GM19099 (cell line): ENCODE data around the gene CYTH1.

ENCODE experiments used
- POLR2A ChIP-seq: IDR thresholded peaks from 3 replicates; pipeline ENCODE4 v1.6.1; 2011; ENCODE audit warnings: low read depth; ENCODE audit not compliant: insufficient read length; ENCODE audit errors: extremely low read depth

The CYTH1 gene

DNA sequence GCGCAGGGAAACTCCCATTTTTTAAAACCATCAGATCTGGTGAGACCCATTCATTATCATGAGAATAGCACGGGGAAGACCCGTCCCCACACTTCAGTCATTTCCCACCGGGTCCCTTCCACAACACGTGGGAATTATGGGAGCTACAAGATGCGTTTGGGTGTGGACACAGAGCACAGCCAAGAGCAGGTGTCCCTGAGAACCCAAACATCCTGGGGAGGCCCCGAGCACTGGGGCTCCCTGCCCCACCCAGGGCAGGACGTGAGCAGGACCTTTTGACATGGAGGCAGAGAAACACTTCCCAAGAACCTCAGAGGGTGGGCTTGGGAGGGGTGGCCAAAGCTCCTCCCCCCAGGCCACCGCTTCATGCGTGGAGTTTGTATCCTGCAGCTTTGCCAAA is 115.0 kb downstream of the CYTH1 start:
- no peak for TF ChIP-seq POLR2A

DNA sequence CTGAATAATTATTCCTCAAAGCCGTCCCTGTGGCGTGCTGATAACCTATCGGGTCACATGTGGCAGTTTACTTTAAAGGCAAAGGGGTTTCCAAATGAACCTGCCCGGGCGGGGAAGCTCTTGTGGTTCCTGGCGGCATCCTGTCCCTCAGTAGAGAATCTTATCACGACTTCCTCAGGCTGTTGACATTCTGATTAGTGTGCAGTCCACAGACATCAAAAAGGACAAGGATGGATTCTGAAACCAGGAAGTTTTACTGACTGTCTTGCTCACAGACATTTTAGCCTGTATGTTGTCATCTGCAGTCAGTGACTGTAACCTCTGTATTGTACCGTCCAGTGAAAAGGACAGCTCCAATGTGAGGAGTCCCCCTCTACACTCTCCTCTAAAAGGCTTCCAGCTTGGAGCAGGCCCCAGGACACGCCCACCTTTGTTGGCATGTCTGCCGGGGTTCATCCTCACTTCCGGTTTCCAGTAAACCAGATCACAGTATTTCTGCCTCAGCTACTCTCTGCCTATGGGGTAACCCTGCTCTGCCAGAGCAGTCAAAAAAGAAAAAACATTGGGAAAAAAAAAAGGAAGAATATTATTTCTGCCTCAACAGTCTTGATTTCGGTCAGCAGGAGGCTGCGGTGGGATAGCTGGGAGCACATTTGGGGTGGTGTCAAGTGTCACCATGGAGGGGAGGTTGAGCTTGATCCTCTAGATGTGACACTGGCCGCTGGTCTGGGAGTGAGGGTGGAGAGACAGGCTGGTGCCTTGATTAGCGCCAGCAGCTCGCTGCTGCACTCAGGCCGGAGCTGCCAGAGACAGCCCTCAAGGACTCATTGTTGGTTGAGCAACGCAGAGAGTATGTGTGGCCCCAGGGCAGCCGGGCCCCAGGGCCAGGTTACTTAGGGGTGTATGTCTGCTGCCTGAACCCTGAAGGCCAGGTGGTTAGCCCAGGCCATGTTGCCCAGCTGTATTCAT is 115.8 kb downstream of the CYTH1 start:
- no peak for TF ChIP-seq POLR2A

DNA sequence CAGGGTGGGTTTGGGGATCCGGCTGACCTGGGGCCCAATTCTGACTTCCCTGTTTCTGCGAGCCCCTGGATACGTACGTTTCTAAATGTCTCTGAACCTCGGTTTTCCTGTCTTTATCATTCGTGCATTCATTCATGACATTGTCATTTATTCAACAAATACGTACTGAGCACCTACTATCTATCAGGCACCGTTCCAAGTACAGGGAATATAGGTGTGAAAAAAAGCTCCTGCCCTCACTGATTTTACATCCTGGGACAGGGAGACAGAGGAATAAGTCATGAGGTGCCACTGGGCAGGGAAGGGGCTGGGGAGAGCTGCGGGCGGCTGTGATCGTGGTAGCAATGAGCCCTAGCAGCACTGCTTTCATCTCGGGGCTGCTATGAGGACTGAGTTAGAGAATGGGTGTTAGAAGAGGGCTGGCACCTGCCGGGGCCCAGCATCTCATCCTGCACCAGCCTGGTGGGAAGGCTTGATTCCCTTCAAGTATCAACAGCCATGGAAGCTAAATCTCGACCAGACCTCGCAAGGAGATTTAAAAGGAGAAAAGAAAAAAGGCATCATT is 116.6 kb downstream of the CYTH1 start:
- TF ChIP-seq POLR2A, result no peak

DNA sequence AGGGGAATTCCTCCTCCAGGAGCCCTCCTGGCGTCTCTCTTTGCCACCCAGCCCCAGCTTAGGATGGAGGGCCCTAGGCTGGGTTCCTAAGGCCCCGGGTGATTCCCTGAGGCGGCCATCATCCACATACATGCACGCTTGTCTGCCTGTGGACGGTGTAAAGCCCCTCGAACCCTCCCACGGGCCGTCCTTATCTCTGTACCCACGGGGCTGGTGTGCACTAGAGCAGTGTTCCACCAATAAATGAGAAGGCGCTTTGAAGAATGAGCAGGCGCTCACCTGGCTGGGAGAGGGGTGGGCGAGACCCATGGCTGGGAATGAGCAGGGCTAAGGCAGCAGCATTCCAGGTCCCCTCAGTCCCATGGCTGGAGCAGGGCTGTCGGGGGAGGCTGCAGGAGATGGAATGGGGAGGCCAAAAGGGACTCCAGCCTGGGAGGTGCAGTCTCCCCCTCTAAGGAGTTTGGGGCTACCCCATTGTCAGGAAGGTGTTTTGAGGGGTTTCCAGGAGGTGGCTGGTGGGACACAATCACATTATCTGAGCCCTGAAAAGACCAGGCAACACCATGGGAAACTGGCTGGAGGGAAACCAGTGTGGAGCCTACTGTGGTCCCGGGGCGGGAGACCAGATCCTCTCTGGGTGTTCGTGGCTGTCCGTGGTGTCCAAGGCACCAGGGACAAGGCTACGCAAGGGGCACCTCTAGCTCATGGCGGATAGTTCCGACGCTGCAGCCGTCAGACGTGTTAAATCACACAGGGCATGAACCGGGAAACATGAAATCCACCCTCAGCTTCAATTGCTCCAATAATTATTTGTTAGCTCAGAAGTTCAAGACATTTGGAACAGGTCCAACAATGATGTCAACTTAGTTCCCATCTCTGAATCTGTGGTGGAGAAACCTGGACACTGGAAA is 117.3 kb downstream of the CYTH1 start:
- no peak for TF ChIP-seq POLR2A

DNA sequence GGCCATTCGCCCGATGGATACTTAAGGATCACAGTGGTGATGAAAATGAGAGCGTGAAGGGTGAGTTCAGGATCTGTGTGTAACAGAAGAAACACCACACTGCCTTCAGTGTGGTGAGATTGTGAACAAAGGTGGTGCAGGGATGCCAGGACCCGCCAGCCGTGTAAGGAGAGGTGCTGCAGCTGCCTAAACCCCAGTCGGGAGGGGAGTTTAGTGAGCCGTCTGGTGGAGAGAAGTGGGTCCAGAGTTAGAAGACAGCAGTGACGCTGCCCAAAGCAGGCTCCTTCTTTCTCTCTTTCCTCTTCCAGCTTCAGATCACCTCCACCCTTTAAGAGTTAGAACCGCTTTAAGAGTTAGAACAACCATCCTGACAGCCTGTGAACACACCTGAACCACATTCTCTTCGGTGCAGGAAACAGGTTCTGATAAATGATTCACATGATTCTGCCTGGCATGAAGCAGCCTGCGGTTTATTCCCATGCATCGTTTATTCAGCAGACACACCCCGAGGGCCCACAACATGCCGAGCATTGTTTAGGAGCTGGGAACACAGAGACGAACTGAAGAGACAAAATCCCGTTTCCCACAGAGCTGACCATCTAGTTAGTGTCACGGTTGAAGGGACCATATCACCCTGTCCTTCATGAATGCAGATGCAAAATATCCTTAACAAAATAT is 120.8 kb downstream of the CYTH1 start:
- TF ChIP-seq POLR2A, result no peak

DNA sequence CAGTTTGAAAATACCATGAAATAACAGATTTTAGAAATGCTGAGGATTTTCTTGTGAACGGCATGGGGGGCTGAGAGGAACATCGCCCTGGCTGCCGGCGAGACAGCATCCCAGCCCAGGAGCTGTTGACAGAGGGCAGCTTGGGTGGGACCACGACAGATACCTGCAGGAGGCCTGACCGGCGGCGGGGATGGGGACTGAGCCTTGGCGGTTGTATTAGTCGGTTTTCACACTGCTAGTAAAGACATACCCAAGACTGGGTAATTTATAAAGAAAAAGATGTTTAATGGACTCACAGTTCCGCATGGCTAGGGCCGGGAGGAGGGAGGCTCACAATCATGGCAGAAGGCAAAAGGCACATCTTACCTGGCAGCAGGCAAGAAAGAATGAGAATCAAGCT is 122.5 kb downstream of the CYTH1 start:
- no peak for TF ChIP-seq POLR2A

DNA sequence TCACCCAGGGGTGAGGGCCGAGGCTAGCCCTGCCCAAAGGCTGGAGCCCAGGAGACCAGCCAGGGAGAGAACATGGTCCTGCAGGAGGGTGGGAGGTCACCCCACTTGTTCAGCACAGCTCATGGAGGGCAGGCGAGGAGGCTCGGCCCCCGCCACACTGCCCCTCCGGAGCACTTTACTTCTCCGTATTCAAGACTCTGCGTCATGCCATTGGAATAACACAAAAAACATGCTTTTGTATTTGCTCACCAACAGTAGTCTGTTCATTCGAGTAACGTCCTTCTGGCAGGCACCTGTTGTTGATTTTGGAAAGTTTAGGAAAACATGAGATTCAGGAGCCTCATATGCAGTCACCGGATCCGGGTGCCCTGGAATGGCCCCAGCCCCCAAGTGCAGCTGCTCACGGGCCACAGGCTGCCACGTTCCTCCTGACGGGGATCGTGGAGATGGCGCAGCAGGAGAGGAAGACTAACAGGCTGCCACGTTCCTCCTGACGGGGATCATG is 123.7 kb downstream of the CYTH1 start:
- TF ChIP-seq POLR2A, result no peak

DNA sequence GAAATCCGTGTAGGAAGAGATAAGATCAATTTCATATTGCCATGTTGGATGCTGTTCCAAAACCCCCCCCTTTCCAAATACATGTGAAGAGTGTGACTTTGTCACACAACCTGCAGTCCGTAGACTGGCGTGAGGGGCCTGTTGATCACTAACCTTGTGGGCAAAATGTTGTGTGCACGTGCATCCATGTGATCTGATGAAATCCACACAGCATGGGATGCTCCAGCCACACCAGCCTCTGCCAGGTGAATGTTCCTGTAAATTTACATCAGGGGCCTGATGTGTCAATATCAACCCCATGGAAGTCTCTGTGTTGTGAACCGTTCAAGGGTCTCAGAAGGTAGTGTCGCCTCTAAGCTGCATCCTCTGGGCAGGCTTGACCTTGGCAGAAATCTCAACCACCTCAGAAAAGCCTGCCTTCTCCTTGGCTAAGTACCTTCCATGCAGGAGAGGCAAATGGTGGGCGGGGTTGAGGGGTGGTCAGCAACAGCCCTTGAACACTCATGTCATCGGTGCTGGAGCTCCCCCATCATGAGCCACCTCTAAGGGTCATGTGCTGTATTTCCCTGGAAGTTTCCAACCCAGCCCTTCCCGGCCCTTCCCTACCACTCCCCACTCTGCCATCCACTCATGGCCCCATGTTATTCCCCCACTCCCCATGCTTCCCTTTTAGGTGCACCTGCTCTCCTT is 126.7 kb downstream of the CYTH1 start:
- TF ChIP-seq POLR2A, result no peak

DNA sequence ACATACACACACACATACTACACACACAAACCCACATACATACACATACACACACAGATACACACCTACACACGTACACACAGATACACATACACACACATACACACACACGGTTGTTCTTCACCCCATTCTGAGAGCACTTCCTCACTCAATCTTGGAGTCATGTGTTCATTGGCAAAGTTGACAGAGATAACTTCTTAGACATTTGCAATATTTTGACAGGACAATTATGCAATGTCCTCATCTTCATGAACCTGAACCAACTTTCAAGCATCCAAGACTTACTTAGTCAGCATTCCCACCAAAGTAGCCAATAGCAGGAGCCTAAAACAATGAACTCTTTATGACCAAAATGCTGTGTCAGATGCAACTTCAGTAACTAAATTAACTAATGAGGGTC is 127.7 kb downstream of the CYTH1 start:
- no peak for TF ChIP-seq POLR2A

DNA sequence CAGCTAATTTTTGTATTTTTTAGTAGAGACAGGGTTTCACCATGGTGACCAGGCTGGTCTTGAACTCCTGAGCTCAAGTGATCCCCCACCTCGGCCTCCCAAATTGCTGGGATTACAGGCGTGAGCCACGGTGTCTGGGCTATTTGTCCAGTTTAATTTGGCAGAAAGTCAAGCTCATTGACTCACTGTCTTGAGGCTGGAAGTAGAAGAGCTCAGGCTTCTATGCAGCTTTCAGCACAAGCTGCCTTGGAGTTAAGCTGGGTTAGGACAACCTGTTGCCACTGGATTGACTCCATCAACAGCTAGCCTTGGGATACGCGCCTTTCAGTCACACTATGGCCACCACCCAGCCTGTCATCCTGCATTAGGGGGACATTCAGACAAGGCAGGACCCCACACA is 128.7 kb downstream of the CYTH1 start:
- TF ChIP-seq POLR2A, result no peak

DNA sequence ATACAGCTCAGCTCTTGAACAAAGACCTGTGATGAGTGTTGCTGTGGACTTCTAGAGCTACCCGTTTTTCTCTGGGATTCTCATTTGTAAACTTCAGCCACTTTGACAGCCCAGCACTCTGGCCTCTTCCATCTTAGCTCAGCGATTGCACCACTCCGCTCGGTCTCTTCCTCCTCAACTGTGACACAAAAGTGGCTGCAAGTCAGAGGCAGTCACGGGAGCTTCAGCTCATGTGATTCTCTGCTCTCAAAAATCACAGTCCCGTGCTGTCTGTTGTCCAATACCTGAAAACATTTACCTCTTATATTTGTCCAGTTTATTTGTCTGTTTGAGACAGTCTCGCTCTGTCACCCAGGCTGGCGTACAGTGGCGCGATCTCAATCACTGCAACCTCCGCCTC is 129.2 kb downstream of the CYTH1 start:
- TF ChIP-seq POLR2A, result no peak

DNA sequence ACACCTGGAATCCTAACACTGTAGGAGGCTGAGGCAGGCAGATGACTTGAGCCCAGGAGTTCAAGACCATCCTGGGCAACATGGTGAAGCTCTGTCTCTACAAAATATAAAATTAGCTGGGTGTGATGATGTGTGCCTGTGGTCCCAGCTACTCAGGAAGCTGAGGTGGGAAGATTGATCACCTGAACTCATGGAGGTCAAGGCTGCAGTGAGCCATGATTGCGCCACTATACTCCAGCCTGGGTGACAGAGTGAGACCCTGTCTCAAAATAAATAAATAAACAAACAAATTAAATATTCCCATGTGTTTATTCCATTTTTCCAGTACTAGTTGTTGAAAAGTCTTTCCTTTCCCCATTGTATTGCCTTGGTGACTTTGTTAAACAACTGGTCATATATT is 130.0 kb downstream of the CYTH1 start:
- TF ChIP-seq POLR2A, result no peak

DNA sequence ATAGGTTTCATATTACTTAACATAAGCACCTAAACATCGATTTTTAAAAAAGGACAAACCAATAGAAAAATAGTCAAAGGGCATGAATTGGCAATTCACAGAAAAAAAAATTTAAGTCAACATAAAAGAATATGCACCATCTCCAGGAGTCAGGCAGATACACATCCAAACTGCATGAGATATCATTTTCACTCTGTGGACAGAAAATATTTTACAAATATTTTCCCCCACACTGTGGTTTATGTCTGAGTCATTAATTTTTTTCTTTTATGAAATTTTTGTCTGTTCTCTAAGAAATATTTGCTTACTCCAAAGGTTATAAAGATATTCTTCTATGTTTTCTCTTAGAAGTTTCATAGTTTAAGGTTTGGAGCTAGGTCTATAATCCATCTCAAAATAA is 130.5 kb downstream of the CYTH1 start:
- no peak for TF ChIP-seq POLR2A

DNA sequence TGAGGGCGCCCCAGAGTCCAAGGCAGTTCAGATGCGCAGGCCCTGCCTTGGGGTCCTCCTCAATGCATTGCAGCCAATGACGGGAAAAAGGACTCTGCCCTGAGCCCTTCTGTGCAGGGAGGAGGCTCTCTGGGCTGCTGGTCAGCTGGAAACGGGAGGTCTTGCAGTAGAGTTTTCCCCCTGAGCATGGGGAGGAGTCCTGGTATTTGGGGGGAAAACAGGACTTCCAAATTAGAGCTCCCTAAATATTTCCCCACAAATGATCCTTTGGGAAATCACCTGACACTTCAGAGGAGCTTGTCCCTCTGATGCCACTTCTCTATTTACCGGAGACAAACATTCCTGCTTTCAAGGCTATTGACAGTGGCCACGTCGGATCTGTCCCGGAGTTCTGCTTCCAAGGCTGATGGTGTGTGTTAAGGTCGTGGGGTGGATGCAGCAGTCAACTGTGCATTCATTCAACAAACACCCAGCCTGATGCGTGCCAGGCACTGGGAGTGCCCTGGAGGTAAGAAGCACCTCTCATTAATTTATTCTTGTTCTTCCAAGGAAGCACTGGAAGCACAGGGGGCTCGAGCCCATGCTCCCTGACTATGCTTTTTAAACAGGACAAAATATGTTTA is 131.9 kb downstream of the CYTH1 start:
- no peak for TF ChIP-seq POLR2A
